Fibroblast of pulmonary artery (primary cell): ENCODE data around the gene C19orf85.
A peak's percentile ranks its signal among the peaks of the same experiment; 100 is the strongest.

Source experiments
- DNase-seq: peaks from one replicate; pipeline ENCODE4 v3.0.0-alpha.2; 2010; ENCODE audit warnings: low read depth
- H3K4me3 ChIP-seq: replicated peaks from 2 replicates; pipeline ENCODE4 v1.5.1; 2011; ENCODE audit warnings: low read depth, mild to moderate bottlenecking, control low read depth, low read length, moderate library complexity
- CTCF ChIP-seq: IDR thresholded peaks from 2 replicates; pipeline ENCODE4 v1.5.1; 2011; ENCODE audit warnings: mild to moderate bottlenecking, control low read depth, low read length, inconsistent platforms; ENCODE audit errors: missing control alignments

The C19orf85 gene

GRCh38 chr19:55488986-55489710, 24.6 kb upstream of the C19orf85 start:
- H3K4me3 ChIP-seq = no peak overlapping the region
- DNase-seq = no peak
- no peak for TF ChIP-seq CTCF

- H3K4me3 ChIP-seq = peak within 1 kb of the TSS; percentile 46
- TF ChIP-seq CTCF = no peak
- peak; percentile 62 for DNase-seq
Observed at GRCh38 chr19:55487924-55488687, 23.6 kb upstream of the C19orf85 start, which contains the start of gene SSC5D. Gene SSC5D (plus strand): TSS chr19:55488436. CDS start chr19:55488590, 154 bp downstream.

- peak overlapping the region; percentile 38 for H3K4me3 ChIP-seq
- DNase-seq = peak; percentile 93
- TF ChIP-seq CTCF = no peak
Observed at GRCh38 chr19:55486971-55487923, 22.7 kb upstream of the C19orf85 start.

- H3K4me3 ChIP-seq = peak overlapping the region; percentile 67
- no peak for DNase-seq
- TF ChIP-seq CTCF = no peak
Observed at GRCh38 chr19:55486043-55486970, 21.8 kb upstream of the C19orf85 start.

GRCh38 chr19:55485439-55486011, 21.0 kb upstream of the C19orf85 start:
- peak overlapping the region; percentile 67 for H3K4me3 ChIP-seq
- DNase-seq = no peak
- no peak for TF ChIP-seq CTCF
